Measurements from ENCODE around the gene TKTL1.
A peak's percentile ranks its signal among the peaks of the same experiment; 100 is the strongest.
"Not testable (repeated sequence)": the region's sequence is repeated elsewhere in the genome, so short reads cannot be mapped to it uniquely, and the experiment has no call there.

Gene TKTL1

GRCh38 chrX:154325541-154325940, 29.9 kb downstream of the TKTL1 start:
- H3K36me3 ChIP-seq (ENCODE audit: control insufficient read depth in 1 of 2, insufficient read depth in 2 of 2, low read length in 2 of 2): no peaks in the 10 kb centered on the region
- no peaks in the 10 kb centered on the region for H3K4me1 ChIP-seq (ENCODE audit: control insufficient read depth in 1 of 2, insufficient read depth in 2 of 2, low read length in 2 of 2)
- no peak overlapping the region for H3K9ac ChIP-seq (ENCODE audit: low read depth in 1 of 2, low read length in 2 of 2)
- no peak overlapping the region for H3K4me3 ChIP-seq (ENCODE audit: low read depth in 1 of 2, low read length in 2 of 2)
- H3K27ac ChIP-seq (ENCODE audit: low read depth, low read length): no peak overlapping the region
- no peaks in the 10 kb centered on the region for H3K27me3 ChIP-seq (ENCODE audit: control insufficient read depth in 1 of 2, insufficient read depth in 2 of 2, low read length in 2 of 2)
- H3K9me3 ChIP-seq (ENCODE audit: control insufficient read depth in 1 of 2, low read length in 2 of 2): no peaks in the 10 kb centered on the region

GRCh38 chrX:154327038-154327820, 31.6 kb downstream of the TKTL1 start:
- no peaks in the 10 kb centered on the region for H3K4me1 ChIP-seq (ENCODE audit: control insufficient read depth in 1 of 2, insufficient read depth in 2 of 2, low read length in 2 of 2)
- no peak overlapping the region for H3K4me3 ChIP-seq (ENCODE audit: low read depth in 1 of 2, low read length in 2 of 2)
- H3K27ac ChIP-seq (ENCODE audit: low read depth, low read length): peak overlapping the region; percentile 10
- H3K27me3 ChIP-seq (ENCODE audit: control insufficient read depth in 1 of 2, insufficient read depth in 2 of 2, low read length in 2 of 2): no peaks in the 10 kb centered on the region
- H3K9me3 ChIP-seq (ENCODE audit: control insufficient read depth in 1 of 2, low read length in 2 of 2): no peaks in the 10 kb centered on the region
- H3K9ac ChIP-seq (ENCODE audit: low read depth in 1 of 2, low read length in 2 of 2): no peak overlapping the region
- no peaks in the 10 kb centered on the region for H3K36me3 ChIP-seq (ENCODE audit: control insufficient read depth in 1 of 2, insufficient read depth in 2 of 2, low read length in 2 of 2)

- no peaks in the 10 kb centered on the region for H3K9me3 ChIP-seq (ENCODE audit: control insufficient read depth in 1 of 2, low read length in 2 of 2)
- H3K4me1 ChIP-seq (ENCODE audit: control insufficient read depth in 1 of 2, insufficient read depth in 2 of 2, low read length in 2 of 2): no peaks in the 10 kb centered on the region
- H3K9ac ChIP-seq (ENCODE audit: low read depth in 1 of 2, low read length in 2 of 2): no peak overlapping the region
- H3K4me3 ChIP-seq (ENCODE audit: low read depth in 1 of 2, low read length in 2 of 2): no peak overlapping the region
- H3K36me3 ChIP-seq (ENCODE audit: control insufficient read depth in 1 of 2, insufficient read depth in 2 of 2, low read length in 2 of 2): no peaks in the 10 kb centered on the region
- H3K27ac ChIP-seq (ENCODE audit: low read depth, low read length): no peak overlapping the region
- H3K27me3 ChIP-seq (ENCODE audit: control insufficient read depth in 1 of 2, insufficient read depth in 2 of 2, low read length in 2 of 2): no peaks in the 10 kb centered on the region
These were observed 33.1 kb downstream of the TKTL1 start for GRCh38 chrX:154328646-154329045.

GRCh38 chrX:154329294-154329693, 33.7 kb downstream of the TKTL1 start:
- Histone ChIP-seq H3K9ac (ENCODE audit: low read depth in 1 of 2, low read length in 2 of 2) (no peak overlapping the region), H3K27me3 (ENCODE audit: control insufficient read depth in 1 of 2, insufficient read depth in 2 of 2, low read length in 2 of 2) (no peaks in the 10 kb centered on the region), H3K27ac (ENCODE audit: low read depth, low read length) (no peak overlapping the region), H3K36me3 (ENCODE audit: control insufficient read depth in 1 of 2, insufficient read depth in 2 of 2, low read length in 2 of 2) (no peaks in the 10 kb centered on the region), H3K4me1 (ENCODE audit: control insufficient read depth in 1 of 2, insufficient read depth in 2 of 2, low read length in 2 of 2) (no peaks in the 10 kb centered on the region), H3K9me3 (ENCODE audit: control insufficient read depth in 1 of 2, low read length in 2 of 2) (no peaks in the 10 kb centered on the region), H3K4me3 (ENCODE audit: low read depth in 1 of 2, low read length in 2 of 2) (no peak overlapping the region)

GRCh38 chrX:154332561-154332960, 37.0 kb downstream of the TKTL1 start:
- Histone ChIP-seq H3K36me3 (ENCODE audit: control insufficient read depth in 1 of 2, insufficient read depth in 2 of 2, low read length in 2 of 2) (no peaks in the 10 kb centered on the region), H3K4me1 (ENCODE audit: control insufficient read depth in 1 of 2, insufficient read depth in 2 of 2, low read length in 2 of 2) (no peaks in the 10 kb centered on the region), H3K27ac (ENCODE audit: low read depth, low read length) (no peak overlapping the region), H3K27me3 (ENCODE audit: control insufficient read depth in 1 of 2, insufficient read depth in 2 of 2, low read length in 2 of 2) (no peaks in the 10 kb centered on the region), H3K9ac (ENCODE audit: low read depth in 1 of 2, low read length in 2 of 2) (no peak overlapping the region), H3K9me3 (ENCODE audit: control insufficient read depth in 1 of 2, low read length in 2 of 2) (no peaks in the 10 kb centered on the region), H3K4me3 (ENCODE audit: low read depth in 1 of 2, low read length in 2 of 2) (no peak overlapping the region)

- Histone ChIP-seq H3K36me3 (ENCODE audit: control insufficient read depth in 1 of 2, insufficient read depth in 2 of 2, low read length in 2 of 2) (no peaks in the 10 kb centered on the region), H3K9ac (ENCODE audit: low read depth in 1 of 2, low read length in 2 of 2) (no peak overlapping the region), H3K27ac (ENCODE audit: low read depth, low read length) (no peak overlapping the region), H3K4me3 (ENCODE audit: low read depth in 1 of 2, low read length in 2 of 2) (no peak overlapping the region), H3K27me3 (ENCODE audit: control insufficient read depth in 1 of 2, insufficient read depth in 2 of 2, low read length in 2 of 2) (no peaks in the 10 kb centered on the region), H3K4me1 (ENCODE audit: control insufficient read depth in 1 of 2, insufficient read depth in 2 of 2, low read length in 2 of 2) (no peaks in the 10 kb centered on the region), H3K9me3 (ENCODE audit: control insufficient read depth in 1 of 2, low read length in 2 of 2) (no peaks in the 10 kb centered on the region)
These were observed 37.5 kb downstream of the TKTL1 start for GRCh38 chrX:154333116-154333515.

GRCh38 chrX:154333837-154334271, 38.3 kb downstream of the TKTL1 start:
- H3K9ac ChIP-seq (ENCODE audit: low read depth in 1 of 2, low read length in 2 of 2): no peak overlapping the region
- H3K4me1 ChIP-seq (ENCODE audit: control insufficient read depth in 1 of 2, insufficient read depth in 2 of 2, low read length in 2 of 2): no peaks in the 10 kb centered on the region
- H3K27ac ChIP-seq (ENCODE audit: low read depth, low read length): no peak overlapping the region
- H3K36me3 ChIP-seq (ENCODE audit: control insufficient read depth in 1 of 2, insufficient read depth in 2 of 2, low read length in 2 of 2): no peaks in the 10 kb centered on the region
- H3K9me3 ChIP-seq (ENCODE audit: control insufficient read depth in 1 of 2, low read length in 2 of 2): no peaks in the 10 kb centered on the region
- no peak overlapping the region for H3K4me3 ChIP-seq (ENCODE audit: low read depth in 1 of 2, low read length in 2 of 2)
- H3K27me3 ChIP-seq (ENCODE audit: control insufficient read depth in 1 of 2, insufficient read depth in 2 of 2, low read length in 2 of 2): no peaks in the 10 kb centered on the region

GRCh38 chrX:154334496-154334895, 38.9 kb downstream of the TKTL1 start:
- no peaks in the 10 kb centered on the region for H3K27me3 ChIP-seq (ENCODE audit: control insufficient read depth in 1 of 2, insufficient read depth in 2 of 2, low read length in 2 of 2)
- H3K4me1 ChIP-seq (ENCODE audit: control insufficient read depth in 1 of 2, insufficient read depth in 2 of 2, low read length in 2 of 2): no peaks in the 10 kb centered on the region
- H3K4me3 ChIP-seq (ENCODE audit: low read depth in 1 of 2, low read length in 2 of 2): no peak overlapping the region
- no peak overlapping the region for H3K9ac ChIP-seq (ENCODE audit: low read depth in 1 of 2, low read length in 2 of 2)
- no peaks in the 10 kb centered on the region for H3K9me3 ChIP-seq (ENCODE audit: control insufficient read depth in 1 of 2, low read length in 2 of 2)
- H3K27ac ChIP-seq (ENCODE audit: low read depth, low read length): no peak overlapping the region
- H3K36me3 ChIP-seq (ENCODE audit: control insufficient read depth in 1 of 2, insufficient read depth in 2 of 2, low read length in 2 of 2): no peaks in the 10 kb centered on the region

- H3K9ac ChIP-seq (ENCODE audit: low read depth in 1 of 2, low read length in 2 of 2); H3K9me3 ChIP-seq (ENCODE audit: control insufficient read depth in 1 of 2, low read length in 2 of 2); H3K36me3 ChIP-seq (ENCODE audit: control insufficient read depth in 1 of 2, insufficient read depth in 2 of 2, low read length in 2 of 2); H3K4me1 ChIP-seq (ENCODE audit: control insufficient read depth in 1 of 2, insufficient read depth in 2 of 2, low read length in 2 of 2); H3K27me3 ChIP-seq (ENCODE audit: control insufficient read depth in 1 of 2, insufficient read depth in 2 of 2, low read length in 2 of 2); H3K4me3 ChIP-seq (ENCODE audit: low read depth in 1 of 2, low read length in 2 of 2); H3K27ac ChIP-seq (ENCODE audit: low read depth, low read length): not testable (repeated sequence)
These were observed 46.1 kb downstream of the TKTL1 start for GRCh38 chrX:154341399-154342298.

GRCh38 chrX:154343063-154343462, 47.5 kb downstream of the TKTL1 start:
- H3K9me3 ChIP-seq (ENCODE audit: control insufficient read depth in 1 of 2, low read length in 2 of 2); H3K4me3 ChIP-seq (ENCODE audit: low read depth in 1 of 2, low read length in 2 of 2); H3K27me3 ChIP-seq (ENCODE audit: control insufficient read depth in 1 of 2, insufficient read depth in 2 of 2, low read length in 2 of 2): not testable (repeated sequence)

More at GRCh38 chrX:154343063-154343462, 47.5 kb downstream of the TKTL1 start:
- not testable (repeated sequence) for H3K36me3 ChIP-seq (ENCODE audit: control insufficient read depth in 1 of 2, insufficient read depth in 2 of 2, low read length in 2 of 2); H3K4me1 ChIP-seq (ENCODE audit: control insufficient read depth in 1 of 2, insufficient read depth in 2 of 2, low read length in 2 of 2); H3K27ac ChIP-seq (ENCODE audit: low read depth, low read length); H3K9ac ChIP-seq (ENCODE audit: low read depth in 1 of 2, low read length in 2 of 2)

Measured in duodenal mucosa (tissue), 2 donors.